Activated B cell treated with CpG ODN at 0.5 μM for 24 hours (primary cell): Measurements from ENCODE around the gene CCL5. TPM values are rescaled to one million over a fixed set of nuclear protein-coding genes. Genes with fewer than 3 reads are reported as not detected.

Source experiments
- ATAC-seq: fragments of 200-7000 bp; cut with Tn5 transposase; one replicate; pipeline ENCODE4 v1.10.0; 2021; ENCODE audit warnings: low read depth, mild to moderate bottlenecking, moderate library complexity
- CTCF ChIA-PET: fragments of 350-600 bp; sonication (Branson Sonifier 250); formaldehyde crosslinking; loops from one replicate; lab custom pipeline; 2021; ENCODE audit warnings: antibody characterized with exemption; lab: Charles Lee
- POLR2A ChIA-PET: fragments of 350-600 bp; sonication (Branson Sonifier 250); formaldehyde crosslinking; loops from one replicate; lab custom pipeline; 2021; ENCODE audit warnings: antibody characterized with exemption; lab: Charles Lee
- DNase-seq: peaks from one replicate; pipeline ENCODE4 v3.0.0; 2022
- H3K27ac Mint-ChIP-seq: one replicate; pipeline ENCODE4 v1.8.0; 2020; ENCODE audit warnings: mixed read lengths
- H3K27me3 Mint-ChIP-seq: one replicate; pipeline ENCODE4 v1.8.0; 2021; ENCODE audit warnings: mixed read lengths
- H3K36me3 Mint-ChIP-seq: one replicate; pipeline ENCODE4 v1.8.0; 2021; ENCODE audit warnings: low read depth, mixed read lengths
- H3K4me1 Mint-ChIP-seq: one replicate; pipeline ENCODE4 v1.8.0; 2021; ENCODE audit warnings: mixed read lengths
- H3K4me3 Mint-ChIP-seq: one replicate; pipeline ENCODE4 v1.8.0; 2020; ENCODE audit warnings: mild to moderate bottlenecking, mixed read lengths
- H3K9me3 Mint-ChIP-seq: one replicate; pipeline ENCODE4 v1.8.0; 2020; ENCODE audit warnings: mixed read lengths
- intact Hi-C: fragments of 100-400 bp; cut with micrococcal nuclease; formaldehyde crosslinking; loops from one replicate; pipeline ENCODE4 v1.15.1; 2024
- total RNA-seq: library from RNA; stranded (reverse); gene quantifications from 2 replicates; pipeline ENCODE4 v1.2.3, GENCODE V29; 2022
- TF ChIP-seq, protein P1 (sequence below): fragments of 200-600 bp; IDR thresholded peaks from one replicate; pipeline ENCODE4 v1.8.0; 2022; ENCODE audit warnings: antibody characterized with exemption, mild to moderate bottlenecking

The CCL5 gene
- total RNA-seq, 1 donor from 2014 or later = 3.3 TPM

DNA sequence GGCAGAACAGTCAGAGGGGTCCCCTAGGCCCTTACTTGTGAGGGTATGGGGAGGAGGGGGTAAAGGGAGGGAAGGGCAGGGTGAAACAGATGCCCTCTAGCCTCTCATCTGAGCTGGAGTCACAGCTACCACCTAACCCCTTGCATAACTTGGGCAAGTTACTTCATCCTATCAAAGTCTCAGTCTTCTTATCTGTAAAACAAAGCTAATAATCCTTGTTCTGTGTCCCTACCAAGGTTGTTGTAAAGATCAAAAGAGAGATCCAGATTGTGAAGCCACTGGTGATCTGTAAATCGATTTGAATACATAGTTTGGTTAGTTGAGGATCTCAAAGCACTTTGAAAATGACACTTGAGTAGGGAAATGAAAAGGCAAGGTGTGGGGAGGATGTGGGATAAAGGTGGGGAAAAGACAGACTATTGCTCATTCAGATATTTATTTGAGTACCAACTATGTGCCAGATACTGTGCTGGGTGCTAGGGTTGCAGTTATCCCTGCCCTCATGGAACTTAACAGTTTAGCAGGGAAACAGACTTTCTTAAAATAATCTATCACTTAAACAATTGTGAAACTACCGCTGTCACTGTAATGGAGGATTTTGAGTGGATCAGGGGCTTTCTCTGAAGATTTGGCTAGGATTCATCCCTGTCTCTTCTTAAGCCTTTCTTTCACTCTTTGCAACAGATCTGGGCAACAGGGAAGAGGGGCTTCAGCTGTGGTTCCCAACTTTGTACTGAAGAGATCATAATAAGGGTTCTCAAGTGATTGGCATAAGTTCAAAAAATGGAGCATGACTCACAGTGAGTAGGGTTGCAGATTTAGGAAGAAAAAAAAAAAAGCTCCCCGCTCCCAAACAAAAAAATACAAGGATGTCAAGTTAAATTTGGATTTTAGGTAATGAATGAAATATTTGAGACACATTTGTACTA is 14.5 kb downstream of the CCL5 start:
- TF ChIP-seq, protein P1, sequence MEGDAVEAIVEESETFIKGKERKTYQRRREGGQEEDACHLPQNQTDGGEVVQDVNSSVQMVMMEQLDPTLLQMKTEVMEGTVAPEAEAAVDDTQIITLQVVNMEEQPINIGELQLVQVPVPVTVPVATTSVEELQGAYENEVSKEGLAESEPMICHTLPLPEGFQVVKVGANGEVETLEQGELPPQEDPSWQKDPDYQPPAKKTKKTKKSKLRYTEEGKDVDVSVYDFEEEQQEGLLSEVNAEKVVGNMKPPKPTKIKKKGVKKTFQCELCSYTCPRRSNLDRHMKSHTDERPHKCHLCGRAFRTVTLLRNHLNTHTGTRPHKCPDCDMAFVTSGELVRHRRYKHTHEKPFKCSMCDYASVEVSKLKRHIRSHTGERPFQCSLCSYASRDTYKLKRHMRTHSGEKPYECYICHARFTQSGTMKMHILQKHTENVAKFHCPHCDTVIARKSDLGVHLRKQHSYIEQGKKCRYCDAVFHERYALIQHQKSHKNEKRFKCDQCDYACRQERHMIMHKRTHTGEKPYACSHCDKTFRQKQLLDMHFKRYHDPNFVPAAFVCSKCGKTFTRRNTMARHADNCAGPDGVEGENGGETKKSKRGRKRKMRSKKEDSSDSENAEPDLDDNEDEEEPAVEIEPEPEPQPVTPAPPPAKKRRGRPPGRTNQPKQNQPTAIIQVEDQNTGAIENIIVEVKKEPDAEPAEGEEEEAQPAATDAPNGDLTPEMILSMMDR = no peak
- ChIA-PET POLR2A (no interaction called here), CTCF (no interaction called here)
- H3K9me3 Mint-ChIP-seq = no peaks in the 10 kb centered on the region
- no peak for ATAC-seq
- intact Hi-C loops = no loop called here
- H3K4me1 Mint-ChIP-seq = no peaks in the 10 kb centered on the region
- DNase-seq = no peak
- no peaks in the 10 kb centered on the region for H3K36me3 Mint-ChIP-seq
- H3K27me3 Mint-ChIP-seq = no peaks in the 10 kb centered on the region
- no peak overlapping the region for H3K4me3 Mint-ChIP-seq
- no peak overlapping the region for H3K27ac Mint-ChIP-seq

DNA sequence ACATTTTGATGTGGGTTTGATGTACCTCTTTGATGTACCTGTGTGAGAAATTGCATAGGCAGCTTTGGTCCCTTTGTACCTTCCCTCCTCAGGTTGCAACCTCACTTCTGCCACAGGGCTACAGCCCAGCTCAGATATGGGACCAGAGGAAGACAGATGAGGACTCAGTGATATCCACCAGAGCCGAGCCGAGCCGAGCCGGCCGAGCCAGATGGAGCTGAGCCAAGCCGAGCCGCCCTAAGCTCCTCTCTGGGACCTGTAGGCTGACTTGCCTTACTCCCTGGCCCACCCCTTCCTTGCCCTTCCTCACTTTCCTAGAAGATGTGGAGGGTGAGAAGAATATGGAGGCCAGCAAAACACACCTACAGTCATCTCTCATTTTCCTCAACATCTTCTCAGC is 15.3 kb downstream of the CCL5 start:
- Mint-ChIP-seq H3K36me3 (no peaks in the 10 kb centered on the region), H3K4me1 (no peaks in the 10 kb centered on the region), H3K27ac (no peak overlapping the region), H3K9me3 (no peaks in the 10 kb centered on the region), H3K27me3 (no peaks in the 10 kb centered on the region), H3K4me3 (no peak overlapping the region)
- intact Hi-C loops = no loop called here
- TF ChIP-seq, protein P1 = no peak
- ChIA-PET POLR2A (no interaction called here), CTCF (no interaction called here)
- no peak for DNase-seq
- no peak for ATAC-seq

DNA sequence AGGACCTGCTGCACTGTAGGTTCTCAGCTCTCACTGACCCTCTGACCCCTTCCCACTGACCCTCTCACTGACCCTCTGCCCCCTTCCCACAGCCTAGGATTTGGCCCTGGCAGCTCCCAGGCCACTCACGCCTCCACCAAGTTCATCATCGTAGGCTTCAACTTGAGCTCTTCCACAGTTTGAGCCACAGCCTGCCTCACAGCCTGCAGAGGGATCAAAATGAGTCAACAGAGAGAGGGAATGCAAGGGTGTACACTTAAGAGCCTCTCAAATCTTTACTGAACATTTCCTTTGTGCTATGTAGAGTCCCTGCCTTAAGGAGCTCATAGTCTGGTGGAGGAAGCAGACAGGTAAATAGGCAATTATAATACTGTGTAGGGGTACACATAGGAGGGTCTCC is 23.6 kb downstream of the CCL5 start:
- TF ChIP-seq, protein P1 = no peak
- no peak for ATAC-seq
- Mint-ChIP-seq H3K4me3 (no peak overlapping the region), H3K27ac (no peak overlapping the region), H3K27me3 (no peaks in the 10 kb centered on the region), H3K9me3 (no peaks in the 10 kb centered on the region), H3K4me1 (no peaks in the 10 kb centered on the region), H3K36me3 (peaks cover 7% of the 10 kb centered on the region)
- no peak for DNase-seq
- CTCF ChIA-PET = interaction anchor here (1.4 kb wide), 1 partner anchor 626 kb away, joined by 3 read pairs; no protein-coding TSS in a partner anchor
- POLR2A ChIA-PET = interaction anchor here (0.5 kb wide), 1 partner anchor 712 kb away, joined by 3 read pairs; no protein-coding TSS in a partner anchor
- intact Hi-C loops = no loop called here

DNA sequence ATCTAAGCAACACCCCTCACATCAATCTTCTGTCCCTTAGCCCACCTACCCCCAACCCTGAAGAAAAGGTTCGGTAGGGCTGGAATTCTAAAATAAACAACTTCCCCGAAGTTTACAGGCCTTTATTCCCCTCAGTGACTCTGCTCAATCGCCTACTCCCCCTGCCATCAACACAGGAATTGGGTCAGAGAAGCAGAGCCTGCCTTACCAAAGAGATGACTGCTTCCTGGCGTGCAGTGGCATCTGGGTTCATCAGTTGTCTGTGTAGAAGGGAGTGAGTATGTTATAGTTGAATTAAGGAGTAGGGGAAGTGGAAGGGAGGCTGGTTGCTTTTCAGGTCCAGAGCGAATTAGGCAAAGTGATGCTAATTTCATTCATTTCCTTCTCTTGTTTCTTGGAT is 24.2 kb downstream of the CCL5 start:
- H3K4me3 Mint-ChIP-seq = no peak overlapping the region
- POLR2A ChIA-PET = no interaction called here
- no peak overlapping the region for H3K27ac Mint-ChIP-seq
- TF ChIP-seq, protein P1 = no peak
- H3K36me3 Mint-ChIP-seq = peaks cover 12% of the 10 kb centered on the region
- CTCF ChIA-PET = no interaction called here
- intact Hi-C loops = no loop called here
- no peaks in the 10 kb centered on the region for H3K9me3 Mint-ChIP-seq
- H3K4me1 Mint-ChIP-seq = no peaks in the 10 kb centered on the region
- no peaks in the 10 kb centered on the region for H3K27me3 Mint-ChIP-seq
- ATAC-seq = no peak
- DNase-seq = no peak
